Measurements from ENCODE around the gene RCAN3.
"Not testable (repeated sequence)": the region's sequence is repeated elsewhere in the genome, so short reads cannot be mapped to it uniquely, and the experiment has no call there.

Gene RCAN3

DNA sequence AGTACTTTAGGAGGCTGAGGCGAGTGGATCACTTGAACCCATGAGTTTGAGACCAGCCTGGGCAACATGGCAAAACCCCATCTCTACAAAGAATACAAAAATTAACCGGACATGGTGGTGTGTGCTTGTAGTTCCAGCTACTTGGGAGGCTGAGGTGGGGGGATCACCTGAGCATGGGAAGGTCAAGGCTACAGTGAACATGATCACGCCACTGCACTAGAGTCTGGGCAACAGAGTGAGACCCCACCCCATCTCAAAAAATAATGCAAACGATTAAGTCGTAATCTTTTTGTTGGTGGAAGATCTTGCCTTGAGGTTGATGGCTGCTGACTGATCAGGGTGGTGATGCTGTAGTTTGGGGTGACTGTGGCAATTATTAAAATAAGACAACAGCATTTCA lies 6.3 kb downstream of the RCAN3 start:
- Histone ChIP-seq H3K4me2 (ENCODE audit: low read depth, low read length) (no peak overlapping the region), H3K79me2 (ENCODE audit: low read length) (no peaks in the 10 kb centered on the region), H3K9ac (ENCODE audit: low read length) (no peak overlapping the region), H3K27me3 (replicated peaks; ENCODE audit: insufficient read depth, low read length) (no peaks in the 10 kb centered on the region), H4K20me1 (ENCODE audit: insufficient read depth, low read length) (no peaks in the 10 kb centered on the region), H3K4me1 (ENCODE audit: low read length) (no peaks in the 10 kb centered on the region), H3K27ac (ENCODE audit: low read length) (no peak overlapping the region), H3F3A (ENCODE audit: insufficient read depth, low read length) (no peaks in the 10 kb centered on the region), H3K9me2 (replicated peaks; ENCODE audit: insufficient read depth, low read length) (no peaks in the 10 kb centered on the region), H3K4me3 (ENCODE audit: low read length) (no peak overlapping the region), H3K9me3 (replicated peaks; ENCODE audit: insufficient read depth, low read length) (no peaks in the 10 kb centered on the region), H3K36me3 (replicated peaks; ENCODE audit: insufficient read depth, low read length) (no peaks in the 10 kb centered on the region), H2AFZ (ENCODE audit: low read length) (no peak overlapping the region)
- no peak for TF ChIP-seq EZH2 (optimal IDR thresholded peaks at IDR 0.05; ENCODE audit: low read depth, low read length)
- TF ChIP-seq, protein P1, sequence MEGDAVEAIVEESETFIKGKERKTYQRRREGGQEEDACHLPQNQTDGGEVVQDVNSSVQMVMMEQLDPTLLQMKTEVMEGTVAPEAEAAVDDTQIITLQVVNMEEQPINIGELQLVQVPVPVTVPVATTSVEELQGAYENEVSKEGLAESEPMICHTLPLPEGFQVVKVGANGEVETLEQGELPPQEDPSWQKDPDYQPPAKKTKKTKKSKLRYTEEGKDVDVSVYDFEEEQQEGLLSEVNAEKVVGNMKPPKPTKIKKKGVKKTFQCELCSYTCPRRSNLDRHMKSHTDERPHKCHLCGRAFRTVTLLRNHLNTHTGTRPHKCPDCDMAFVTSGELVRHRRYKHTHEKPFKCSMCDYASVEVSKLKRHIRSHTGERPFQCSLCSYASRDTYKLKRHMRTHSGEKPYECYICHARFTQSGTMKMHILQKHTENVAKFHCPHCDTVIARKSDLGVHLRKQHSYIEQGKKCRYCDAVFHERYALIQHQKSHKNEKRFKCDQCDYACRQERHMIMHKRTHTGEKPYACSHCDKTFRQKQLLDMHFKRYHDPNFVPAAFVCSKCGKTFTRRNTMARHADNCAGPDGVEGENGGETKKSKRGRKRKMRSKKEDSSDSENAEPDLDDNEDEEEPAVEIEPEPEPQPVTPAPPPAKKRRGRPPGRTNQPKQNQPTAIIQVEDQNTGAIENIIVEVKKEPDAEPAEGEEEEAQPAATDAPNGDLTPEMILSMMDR (IDR thresholded peaks at IDR 0.05; ENCODE audit: low read length) = no peak
- TF ChIP-seq EZH2phosphoT487 (IDR thresholded peaks at IDR 0.05; ENCODE audit: low read length) = no peak
- no peak for DNase-seq

GRCh38 chr1:24513706-24514105 lies 11.1 kb downstream of the RCAN3 start:
- Histone ChIP-seq H3K4me1 (ENCODE audit: low read length) (no peaks in the 10 kb centered on the region), H3F3A (ENCODE audit: insufficient read depth, low read length) (no peaks in the 10 kb centered on the region), H3K36me3 (replicated peaks; ENCODE audit: insufficient read depth, low read length) (no peaks in the 10 kb centered on the region), H4K20me1 (ENCODE audit: insufficient read depth, low read length) (no peaks in the 10 kb centered on the region), H3K79me2 (ENCODE audit: low read length) (no peaks in the 10 kb centered on the region), H3K9me2 (replicated peaks; ENCODE audit: insufficient read depth, low read length) (no peaks in the 10 kb centered on the region), H3K27me3 (replicated peaks; ENCODE audit: insufficient read depth, low read length) (no peaks in the 10 kb centered on the region), H3K4me3 (ENCODE audit: low read length) (no peak overlapping the region), H3K9me3 (replicated peaks; ENCODE audit: insufficient read depth, low read length) (no peaks in the 10 kb centered on the region), H3K27ac (ENCODE audit: low read length) (no peak overlapping the region), H3K4me2 (ENCODE audit: low read depth, low read length) (no peak overlapping the region), H3K9ac (ENCODE audit: low read length) (no peak overlapping the region), H2AFZ (ENCODE audit: low read length) (no peak overlapping the region)
- DNase-seq = no peak
- TF ChIP-seq, protein P1 (IDR thresholded peaks at IDR 0.05; ENCODE audit: low read length) = no peak
- TF ChIP-seq EZH2phosphoT487 (IDR thresholded peaks at IDR 0.05; ENCODE audit: low read length) (no peak), EZH2 (optimal IDR thresholded peaks at IDR 0.05; ENCODE audit: low read depth, low read length) (no peak)

DNA sequence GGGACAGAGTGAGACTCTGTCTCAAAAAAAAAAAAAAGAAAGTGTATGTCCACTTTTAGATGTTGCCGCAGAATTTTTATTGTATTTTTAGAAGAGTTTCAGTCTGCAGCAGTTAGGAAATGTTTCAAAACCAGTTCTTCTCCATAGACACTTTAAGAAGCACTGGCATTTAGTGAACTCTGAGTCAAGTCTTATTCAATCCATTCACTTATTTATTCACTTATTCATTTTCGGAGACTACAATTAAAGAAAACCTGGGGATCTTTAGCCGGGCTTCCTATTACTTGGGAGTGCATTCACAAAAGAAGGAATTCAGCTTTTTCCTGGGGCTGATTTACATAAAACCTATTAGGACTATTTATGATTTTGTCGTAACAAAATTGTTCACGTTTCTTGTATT lies 12.3 kb downstream of the RCAN3 start:
- H3K27me3 ChIP-seq (replicated peaks; ENCODE audit: insufficient read depth, low read length) = no peaks in the 10 kb centered on the region
- no peak overlapping the region for H3K27ac ChIP-seq (ENCODE audit: low read length)
- H3K4me1 ChIP-seq (ENCODE audit: low read length) = no peaks in the 10 kb centered on the region
- H3K79me2 ChIP-seq (ENCODE audit: low read length) = no peaks in the 10 kb centered on the region
- no peak for DNase-seq
- H2AFZ ChIP-seq (ENCODE audit: low read length) = no peak overlapping the region
- H3K9me2 ChIP-seq (replicated peaks; ENCODE audit: insufficient read depth, low read length) = no peaks in the 10 kb centered on the region
- no peaks in the 10 kb centered on the region for H4K20me1 ChIP-seq (ENCODE audit: insufficient read depth, low read length)
- H3K4me2 ChIP-seq (ENCODE audit: low read depth, low read length) = no peak overlapping the region
- H3K36me3 ChIP-seq (replicated peaks; ENCODE audit: insufficient read depth, low read length) = no peaks in the 10 kb centered on the region
- H3F3A ChIP-seq (ENCODE audit: insufficient read depth, low read length) = no peaks in the 10 kb centered on the region
- TF ChIP-seq EZH2phosphoT487 (IDR thresholded peaks at IDR 0.05; ENCODE audit: low read length) = no peak
- TF ChIP-seq EZH2 (optimal IDR thresholded peaks at IDR 0.05; ENCODE audit: low read depth, low read length) = no peak
- TF ChIP-seq, protein P1 (IDR thresholded peaks at IDR 0.05; ENCODE audit: low read length) = no peak
- no peak overlapping the region for H3K9ac ChIP-seq (ENCODE audit: low read length)
- no peak overlapping the region for H3K4me3 ChIP-seq (ENCODE audit: low read length)
- no peaks in the 10 kb centered on the region for H3K9me3 ChIP-seq (replicated peaks; ENCODE audit: insufficient read depth, low read length)

GRCh38 chr1:24515671-24516209 lies 13.1 kb downstream of the RCAN3 start:
- H3F3A ChIP-seq (ENCODE audit: insufficient read depth, low read length); H4K20me1 ChIP-seq (ENCODE audit: insufficient read depth, low read length); H3K36me3 ChIP-seq (replicated peaks; ENCODE audit: insufficient read depth, low read length); H3K79me2 ChIP-seq (ENCODE audit: low read length); H2AFZ ChIP-seq (ENCODE audit: low read length); H3K9ac ChIP-seq (ENCODE audit: low read length); H3K27me3 ChIP-seq (replicated peaks; ENCODE audit: insufficient read depth, low read length); H3K9me3 ChIP-seq (replicated peaks; ENCODE audit: insufficient read depth, low read length); H3K9me2 ChIP-seq (replicated peaks; ENCODE audit: insufficient read depth, low read length); H3K4me3 ChIP-seq (ENCODE audit: low read length); H3K27ac ChIP-seq (ENCODE audit: low read length); H3K4me1 ChIP-seq (ENCODE audit: low read length); DNase-seq; H3K4me2 ChIP-seq (ENCODE audit: low read depth, low read length): not testable (repeated sequence)

Measured in MM.1S (cell line).